Activated CD4-positive, alpha-beta memory T cell treated with anti-CD3 and anti-CD28 coated beads, Interleukin-2, amount 10 ng/mL, durations not matched to agents 7 days and 5 days (primary cell): ENCODE data around the gene CTCFL. TPM values are rescaled to one million over a fixed set of nuclear protein-coding genes. Genes with fewer than 3 reads are reported as not detected.
"Not testable (repeated sequence)": the region's sequence is repeated elsewhere in the genome, so short reads cannot be mapped to it uniquely, and the experiment has no call there.

Source experiments
- CTCF ChIA-PET: fragments of 350-600 bp; sonication (Branson Sonifier 250); formaldehyde crosslinking; loops from one replicate; lab custom pipeline; 2021; ENCODE audit warnings: antibody characterized with exemption, inconsistent platforms; lab: Charles Lee
- POLR2A ChIA-PET: fragments of 350-600 bp; sonication (Branson Sonifier 250); formaldehyde crosslinking; loops from one replicate; lab custom pipeline; 2021; ENCODE audit warnings: antibody characterized with exemption; lab: Charles Lee
- DNase-seq: peaks from one replicate; pipeline ENCODE4 v3.0.0-alpha.2; 2020
- H3K27ac Mint-ChIP-seq: one replicate; pipeline ENCODE4 v1.8.0; 2021; ENCODE audit warnings: mild to moderate bottlenecking, mixed read lengths
- H3K27me3 Mint-ChIP-seq: one replicate; pipeline ENCODE4 v1.8.0; 2021; ENCODE audit warnings: mixed read lengths
- H3K36me3 Mint-ChIP-seq: one replicate; pipeline ENCODE4 v1.8.0; 2021; ENCODE audit warnings: low read depth, mixed read lengths
- H3K4me1 Mint-ChIP-seq: one replicate; pipeline ENCODE4 v1.8.0; 2021; ENCODE audit warnings: mixed read lengths
- H3K4me3 Mint-ChIP-seq: one replicate; pipeline ENCODE4 v1.8.0; 2021; ENCODE audit warnings: mild to moderate bottlenecking, mixed read lengths
- H3K9me3 Mint-ChIP-seq: one replicate; pipeline ENCODE4 v1.8.0; 2021; ENCODE audit warnings: mixed read lengths
- total RNA-seq, 2 experiments: library from RNA; stranded (reverse); gene quantifications; one replicate each; pipeline ENCODE4 v1.2.3, GENCODE V29; 2021

CTCFL gene
- total RNA-seq, 2 experiments from 2014 or later: not detected

- Mint-ChIP-seq H3K27me3 (peaks cover 2% of the 10 kb centered on the region), H3K9me3 (no peaks in the 10 kb centered on the region), H3K4me1 (peaks cover 21% of the 10 kb centered on the region), H3K27ac (no peak overlapping the region), H3K36me3 (no peaks in the 10 kb centered on the region), H3K4me3 (no peak overlapping the region)
- ChIA-PET CTCF (no interaction called here), POLR2A (no interaction called here)
- DNase-seq: no peak
These were observed 567 bp upstream of the CTCFL start for GRCh38 chr20:57525328-57526086.

GRCh38 chr20:57523782-57524181 is 1.2 kb downstream of the CTCFL start:
- Mint-ChIP-seq H3K4me1 (peaks cover 21% of the 10 kb centered on the region), H3K36me3 (no peaks in the 10 kb centered on the region), H3K4me3 (no peak overlapping the region), H3K27ac (no peak overlapping the region), H3K9me3 (no peaks in the 10 kb centered on the region), H3K27me3 (peaks cover 2% of the 10 kb centered on the region)
- DNase-seq: no peak
- ChIA-PET POLR2A (no interaction called here), CTCF (no interaction called here)

- no peak overlapping the region for H3K4me3 Mint-ChIP-seq
- CTCF ChIA-PET: interaction anchor here (1.4 kb wide), 1 partner anchor 10 kb away, joined by 4 read pairs; no protein-coding TSS in a partner anchor
- no peaks in the 10 kb centered on the region for H3K36me3 Mint-ChIP-seq
- H3K27ac Mint-ChIP-seq: peak overlapping the region; percentile 2
- DNase-seq: no peak
- H3K9me3 Mint-ChIP-seq: no peaks in the 10 kb centered on the region
- H3K4me1 Mint-ChIP-seq: peaks cover 21% of the 10 kb centered on the region
- peaks cover 2% of the 10 kb centered on the region for H3K27me3 Mint-ChIP-seq
- POLR2A ChIA-PET: interaction anchor here (0.6 to 0.9 kb wide), 3 partner anchors 10 to 436 kb away, joined by 3 read pairs; no protein-coding TSS in a partner anchor
These were observed 2.4 kb downstream of the CTCFL start for GRCh38 chr20:57522380-57523140.

- H3K4me1 Mint-ChIP-seq: peaks cover 15% of the 10 kb centered on the region
- H3K27ac Mint-ChIP-seq: no peak overlapping the region
- peaks cover 7% of the 10 kb centered on the region for H3K27me3 Mint-ChIP-seq
- H3K9me3 Mint-ChIP-seq: no peaks in the 10 kb centered on the region
- CTCF ChIA-PET: no interaction called here
- no peak overlapping the region for H3K4me3 Mint-ChIP-seq
- no peak for DNase-seq
- POLR2A ChIA-PET: no interaction called here
- H3K36me3 Mint-ChIP-seq: no peaks in the 10 kb centered on the region
These were observed 7.0 kb downstream of the CTCFL start for GRCh38 chr20:57517904-57518303.

GRCh38 chr20:57514273-57514751 is 10.6 kb downstream of the CTCFL start:
- Mint-ChIP-seq H3K36me3 (no peaks in the 10 kb centered on the region), H3K27me3 (peaks cover 8% of the 10 kb centered on the region), H3K27ac (no peak overlapping the region), H3K4me3 (no peak overlapping the region), H3K9me3 (no peaks in the 10 kb centered on the region), H3K4me1 (no peaks in the 10 kb centered on the region)
- ChIA-PET POLR2A (no interaction called here), CTCF (interaction anchor here (1.3 kb wide), 1 partner anchor 16 kb away, joined by 3 read pairs; no protein-coding TSS in a partner anchor)
- peak; percentile 28 for DNase-seq

GRCh38 chr20:57513199-57513598 is 11.7 kb downstream of the CTCFL start:
- CTCF ChIA-PET: interaction anchor here (1.0 kb wide), 1 partner anchor 83 kb away, joined by 3 read pairs; no protein-coding TSS in a partner anchor
- H3K4me3 Mint-ChIP-seq: no peak overlapping the region
- POLR2A ChIA-PET: interaction anchor here (1.4 kb wide), 1 partner anchor 9 kb away, joined by 3 read pairs; no protein-coding TSS in a partner anchor
- H3K9me3 Mint-ChIP-seq: no peaks in the 10 kb centered on the region
- no peaks in the 10 kb centered on the region for H3K36me3 Mint-ChIP-seq
- no peak overlapping the region for H3K27ac Mint-ChIP-seq
- no peaks in the 10 kb centered on the region for H3K4me1 Mint-ChIP-seq
- H3K27me3 Mint-ChIP-seq: peaks cover 12% of the 10 kb centered on the region
- no peak for DNase-seq

- Mint-ChIP-seq H3K27me3 (peaks cover 14% of the 10 kb centered on the region), H3K27ac (no peak overlapping the region), H3K4me1 (no peaks in the 10 kb centered on the region), H3K36me3 (no peaks in the 10 kb centered on the region), H3K4me3 (no peak overlapping the region), H3K9me3 (no peaks in the 10 kb centered on the region)
- CTCF ChIA-PET: no interaction called here
- POLR2A ChIA-PET: interaction anchor here (1.4 kb wide), 1 partner anchor 10 kb away, joined by 3 read pairs; no protein-coding TSS in a partner anchor
- DNase-seq: no peak
These were observed 12.5 kb downstream of the CTCFL start for GRCh38 chr20:57512432-57512831.

GRCh38 chr20:57511709-57512108 is 13.2 kb downstream of the CTCFL start:
- POLR2A ChIA-PET, H3K36me3 Mint-ChIP-seq: not testable (repeated sequence)

GRCh38 chr20:57509665-57510237 is 15.2 kb downstream of the CTCFL start:
- Mint-ChIP-seq H3K4me1 (no peaks in the 10 kb centered on the region), H3K4me3 (no peak overlapping the region), H3K9me3 (no peaks in the 10 kb centered on the region), H3K27ac (no peak overlapping the region), H3K27me3 (peaks cover 24% of the 10 kb centered on the region), H3K36me3 (no peaks in the 10 kb centered on the region)
- ChIA-PET CTCF (interaction anchor here (0.6 to 1.8 kb wide), 2 partner anchors 83 to 128 kb away, joined by 3 to 4 read pairs; no protein-coding TSS in a partner anchor), POLR2A (no interaction called here)
- DNase-seq: no peak

More at GRCh38 chr20:57511709-57512108, 13.2 kb downstream of the CTCFL start:
- not testable (repeated sequence) for DNase-seq, H3K4me3 Mint-ChIP-seq, H3K27ac Mint-ChIP-seq, H3K9me3 Mint-ChIP-seq, H3K4me1 Mint-ChIP-seq
- CTCF ChIA-PET: interaction anchor here (1.3 kb wide), 1 partner anchor 13 kb away, joined by 6 read pairs; no protein-coding TSS in a partner anchor
- H3K27me3 Mint-ChIP-seq: peaks cover 14% of the 10 kb centered on the region

GRCh38 chr20:57508831-57509230 is 16.1 kb downstream of the CTCFL start:
- ChIA-PET POLR2A (no interaction called here), CTCF (interaction anchor here (0.6 to 1.1 kb wide), 3 partner anchors 10 to 84 kb away, joined by 3 read pairs; no protein-coding TSS in a partner anchor)
- no peak overlapping the region for H3K4me3 Mint-ChIP-seq
- H3K27me3 Mint-ChIP-seq: peaks cover 25% of the 10 kb centered on the region
- DNase-seq: no peak
- no peaks in the 10 kb centered on the region for H3K36me3 Mint-ChIP-seq
- H3K9me3 Mint-ChIP-seq: no peaks in the 10 kb centered on the region
- H3K27ac Mint-ChIP-seq: no peak overlapping the region
- H3K4me1 Mint-ChIP-seq: no peaks in the 10 kb centered on the region

- ChIA-PET CTCF (interaction anchor here (0.9 to 1.9 kb wide), 3 partner anchors 9 to 162 kb away, joined by 3 to 4 read pairs (median 3); no protein-coding TSS in a partner anchor), POLR2A (no interaction called here)
- H3K4me1 Mint-ChIP-seq: peaks cover under 1% of the 10 kb centered on the region
- no peak for DNase-seq
- no peak overlapping the region for H3K27ac Mint-ChIP-seq
- no peaks in the 10 kb centered on the region for H3K36me3 Mint-ChIP-seq
- no peak overlapping the region for H3K4me3 Mint-ChIP-seq
- H3K9me3 Mint-ChIP-seq: no peaks in the 10 kb centered on the region
- peaks cover 28% of the 10 kb centered on the region for H3K27me3 Mint-ChIP-seq
These were observed 16.6 kb downstream of the CTCFL start for GRCh38 chr20:57508381-57508780.

- CTCF ChIA-PET: interaction anchor here (1.2 to 1.9 kb wide), 2 partner anchors 9 to 161 kb away, joined by 4 to 6 read pairs; no protein-coding TSS in a partner anchor
- POLR2A ChIA-PET: no interaction called here
- Mint-ChIP-seq H3K27me3 (peaks cover 36% of the 10 kb centered on the region), H3K9me3 (no peaks in the 10 kb centered on the region), H3K4me3 (no peak overlapping the region), H3K36me3 (no peaks in the 10 kb centered on the region), H3K27ac (no peak overlapping the region), H3K4me1 (peaks cover 4% of the 10 kb centered on the region)
- no peak for DNase-seq
These were observed 17.5 kb downstream of the CTCFL start for GRCh38 chr20:57507477-57507876.
